Vagina (tissue), 2 donors: ENCODE data around the gene CHTF8. TPM values are rescaled to one million over a fixed set of nuclear protein-coding genes. Genes with fewer than 3 reads are reported as not detected.
"Not testable (repeated sequence)": the region's sequence is repeated elsewhere in the genome, so short reads cannot be mapped to it uniquely, and the experiment has no call there.

Source experiments
- DNase-seq, 2 donors: peaks; one replicate each; pipeline ENCODE4 v3.0.0-alpha.2; 2017; ENCODE audit errors: extremely low spot score in 2 of 2
- H3K27ac ChIP-seq: fragments of 200-600 bp; sonication (generic); one replicate; pipeline ENCODE4 v1.5.1; 2019
- H3K27me3 ChIP-seq: fragments of 200-600 bp; sonication (generic); one replicate; pipeline ENCODE4 v1.5.1; 2019
- H3K36me3 ChIP-seq, 2 donors: fragments of 200-600 bp; sonication (generic); one replicate each; pipeline ENCODE4 v1.5.1; 2017 to 2019
- H3K4me1 ChIP-seq: fragments of 200-600 bp; sonication (generic); one replicate; pipeline ENCODE4 v1.5.1; 2019
- H3K4me3 ChIP-seq, 2 donors: fragments of 200-600 bp; sonication (generic); 1 replicate in 1 of 2; 2 replicates in 1 of 2; pipeline ENCODE4 v1.5.1; 2016 to 2019
- H3K9me3 ChIP-seq: fragments of 200-600 bp; sonication (generic); one replicate; pipeline ENCODE4 v1.5.1; 2019
- POLR2A ChIP-seq, 2 donors: fragments of 450-650 bp; IDR thresholded peaks; one replicate each; pipeline ENCODE4 v1.6.1; 2017; ENCODE audit warnings: antibody characterized with exemption in 2 of 2, mild to moderate bottlenecking in 2 of 2, moderate library complexity in 2 of 2
- POLR2AphosphoS5 ChIP-seq, 2 donors: sonication (generic); formaldehyde crosslinking; IDR thresholded peaks; one replicate each; pipeline ENCODE4 v1.9.0; 2017; ENCODE audit warnings: antibody characterized with exemption in 2 of 2, mild to moderate bottlenecking in 2 of 2, low read depth in 1 of 2; ENCODE audit not compliant: insufficient read depth in 1 of 2
- intact Hi-C: fragments of 100-400 bp; cut with DNase I; formaldehyde crosslinking; loops from one replicate; pipeline ENCODE4 v1.15.1; 2023
- total RNA-seq: library from RNA; depleted of rRNA; stranded (reverse); fragments of >200 nt; gene quantifications from one replicate; pipeline ENCODE4 v1.2.3, GENCODE V29; 2016
- TF ChIP-seq, protein P1 (sequence below), 3 experiments: fragments of 450-650 bp in 2 of 3; fragments of 200-600 bp in 1 of 3; sonication (generic) in 1 of 3; IDR thresholded peaks; one replicate each; pipeline ENCODE4 v1.5.1; 2017 to 2019; ENCODE audit warnings: antibody characterized with exemption in 3 of 3, mild to moderate bottlenecking in 2 of 3, moderate library complexity in 2 of 3

CHTF8 gene
- total RNA-seq, 1 donor from 2014 or later: 59.4 TPM

DNA sequence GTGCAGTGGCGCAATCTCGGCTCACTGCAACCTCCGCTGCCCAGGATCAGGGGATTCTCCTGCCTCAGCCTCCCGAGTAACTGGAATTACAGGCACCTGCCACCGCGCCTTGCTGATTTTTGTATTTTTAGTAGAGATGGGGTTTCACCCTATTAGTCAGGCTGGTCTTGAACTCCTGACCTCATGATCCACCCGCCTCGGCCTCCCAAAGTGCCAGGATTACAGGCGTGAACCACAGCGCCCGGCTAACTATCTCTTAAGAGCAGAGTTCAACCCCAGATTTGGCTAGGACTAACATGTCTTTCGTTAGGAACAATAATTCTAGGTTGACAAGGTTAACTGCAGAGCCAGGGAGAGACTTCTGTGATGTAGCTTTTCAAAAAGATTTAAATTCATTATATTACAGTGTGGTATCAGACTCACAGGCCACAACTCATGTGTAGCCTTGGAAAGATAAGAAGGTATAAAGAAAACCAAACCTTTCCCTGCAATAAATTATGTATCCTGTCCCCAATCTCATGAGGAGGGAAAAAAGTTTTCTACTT is 4.3 kb downstream of the CHTF8 start:
- TF ChIP-seq, protein P1, sequence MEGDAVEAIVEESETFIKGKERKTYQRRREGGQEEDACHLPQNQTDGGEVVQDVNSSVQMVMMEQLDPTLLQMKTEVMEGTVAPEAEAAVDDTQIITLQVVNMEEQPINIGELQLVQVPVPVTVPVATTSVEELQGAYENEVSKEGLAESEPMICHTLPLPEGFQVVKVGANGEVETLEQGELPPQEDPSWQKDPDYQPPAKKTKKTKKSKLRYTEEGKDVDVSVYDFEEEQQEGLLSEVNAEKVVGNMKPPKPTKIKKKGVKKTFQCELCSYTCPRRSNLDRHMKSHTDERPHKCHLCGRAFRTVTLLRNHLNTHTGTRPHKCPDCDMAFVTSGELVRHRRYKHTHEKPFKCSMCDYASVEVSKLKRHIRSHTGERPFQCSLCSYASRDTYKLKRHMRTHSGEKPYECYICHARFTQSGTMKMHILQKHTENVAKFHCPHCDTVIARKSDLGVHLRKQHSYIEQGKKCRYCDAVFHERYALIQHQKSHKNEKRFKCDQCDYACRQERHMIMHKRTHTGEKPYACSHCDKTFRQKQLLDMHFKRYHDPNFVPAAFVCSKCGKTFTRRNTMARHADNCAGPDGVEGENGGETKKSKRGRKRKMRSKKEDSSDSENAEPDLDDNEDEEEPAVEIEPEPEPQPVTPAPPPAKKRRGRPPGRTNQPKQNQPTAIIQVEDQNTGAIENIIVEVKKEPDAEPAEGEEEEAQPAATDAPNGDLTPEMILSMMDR (IDR thresholded peaks at IDR 0.05): no peak
- TF ChIP-seq POLR2AphosphoS5 (IDR thresholded peaks at IDR 0.05; ENCODE audit: insufficient read depth in 1 of 2, low read depth in 1 of 2) (no peak), POLR2A (IDR thresholded peaks at IDR 0.05) (no peak)
- Histone ChIP-seq H3K27ac (no peak overlapping the region), H3K4me1 (peaks cover 22% of the 10 kb centered on the region), H3K4me3 (no peak overlapping the region), H3K27me3 (no peaks in the 10 kb centered on the region), H3K9me3 (no peaks in the 10 kb centered on the region), H3K36me3 (no peaks in the 10 kb centered on the region)
- DNase-seq: no peak
- intact Hi-C loops: loop anchor here (10.0 kb wide), 1 partner anchor 603 kb away; no protein-coding TSS in a partner anchor

- H3K27ac ChIP-seq, H3K27me3 ChIP-seq, H3K9me3 ChIP-seq, H3K4me3 ChIP-seq, DNase-seq, H3K36me3 ChIP-seq: not testable (repeated sequence)
- intact Hi-C loops: loop anchor here (10.0 kb wide), 1 partner anchor 602 kb away; no protein-coding TSS in a partner anchor
- H3K4me1 ChIP-seq: peaks cover 20% of the 10 kb centered on the region
These were observed 5.6 kb downstream of the CHTF8 start for GRCh38 chr16:69126801-69127200.

DNA sequence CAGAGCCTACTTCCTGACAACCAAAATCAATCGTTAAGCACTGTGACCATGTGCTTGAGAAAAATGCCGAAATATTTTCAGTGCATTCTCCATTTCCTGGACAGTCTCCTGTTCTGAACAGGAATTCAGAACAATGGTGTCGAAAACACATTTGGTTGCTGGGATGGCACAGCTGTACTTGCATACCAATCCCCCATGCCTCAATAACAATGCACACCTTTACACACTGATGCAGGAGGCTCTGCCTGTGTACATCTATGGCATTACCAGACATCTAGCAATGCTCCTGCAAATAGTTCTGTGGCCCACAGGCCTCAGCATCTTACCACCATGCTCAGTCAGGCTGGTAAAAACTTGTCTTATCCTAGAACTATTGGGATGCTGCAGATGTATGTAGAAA is 6.2 kb downstream of the CHTF8 start:
- Histone ChIP-seq H3K36me3 (peaks cover 0 to 2% of the 10 kb centered on the region in 2 donors), H3K4me1 (peaks cover 14% of the 10 kb centered on the region), H3K27me3 (no peaks in the 10 kb centered on the region), H3K9me3 (no peaks in the 10 kb centered on the region), H3K27ac (no peak overlapping the region), H3K4me3 (no peak overlapping the region)
- TF ChIP-seq, protein P1 (IDR thresholded peaks at IDR 0.05): no peak
- TF ChIP-seq POLR2A (IDR thresholded peaks at IDR 0.05): no peak
- no peak for TF ChIP-seq POLR2AphosphoS5 (IDR thresholded peaks at IDR 0.05; ENCODE audit: insufficient read depth in 1 of 2, low read depth in 1 of 2)
- no peak for DNase-seq
- intact Hi-C loops: loop anchor here (10.0 kb wide), 1 partner anchor 601 kb away; no protein-coding TSS in a partner anchor

- not testable (repeated sequence) for DNase-seq, H3K4me1 ChIP-seq, H3K27ac ChIP-seq, H3K27me3 ChIP-seq, H3K4me3 ChIP-seq, H3K9me3 ChIP-seq
- intact Hi-C loops: loop anchor here (10.0 kb wide), 1 partner anchor 600 kb away; no protein-coding TSS in a partner anchor
- peaks cover 0 to 15% of the 10 kb centered on the region in 2 donors for H3K36me3 ChIP-seq
These were observed 7.4 kb downstream of the CHTF8 start for GRCh38 chr16:69124961-69125360.

DNA sequence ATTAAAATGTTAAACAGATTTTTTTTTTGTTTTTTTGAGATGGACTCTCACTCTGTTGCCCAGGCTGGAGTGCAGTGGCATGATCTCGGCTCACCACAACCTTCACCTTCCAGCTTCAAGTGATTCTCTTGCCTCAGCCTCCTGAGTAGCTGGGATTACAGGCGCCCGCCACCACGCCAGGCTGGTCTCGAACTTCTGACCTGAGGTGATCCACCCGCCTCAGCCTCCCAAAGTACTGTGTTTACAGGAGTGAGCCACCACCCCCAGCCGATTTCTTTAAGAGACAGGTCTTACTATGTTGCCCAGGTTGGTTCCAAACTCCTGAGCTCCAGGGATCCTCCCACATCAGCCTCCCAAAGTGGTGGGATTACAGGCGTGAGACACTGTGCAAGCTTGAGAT is 8.0 kb downstream of the CHTF8 start:
- H3K27ac ChIP-seq, H3K4me1 ChIP-seq, H3K27me3 ChIP-seq, H3K4me3 ChIP-seq, H3K9me3 ChIP-seq, DNase-seq: not testable (repeated sequence)
- intact Hi-C loops: loop anchor here (10.0 kb wide), 1 partner anchor 600 kb away; no protein-coding TSS in a partner anchor
- peaks cover 0 to 20% of the 10 kb centered on the region in 2 donors for H3K36me3 ChIP-seq

GRCh38 chr16:69123910-69124309 is 8.5 kb downstream of the CHTF8 start:
- peaks cover 5% of the 10 kb centered on the region for H3K4me1 ChIP-seq
- no peaks in the 10 kb centered on the region for H3K9me3 ChIP-seq
- TF ChIP-seq POLR2A (IDR thresholded peaks at IDR 0.05): no peak
- TF ChIP-seq, protein P1 (IDR thresholded peaks at IDR 0.05): peak; percentile 62 to 68 (median 66)
- peaks cover 0 to 24% of the 10 kb centered on the region in 2 donors for H3K36me3 ChIP-seq
- intact Hi-C loops: loop anchor here (10.0 kb wide), 1 partner anchor 599 kb away; no protein-coding TSS in a partner anchor
- H3K4me3 ChIP-seq: no peak overlapping the region
- H3K27ac ChIP-seq: no peak overlapping the region
- H3K27me3 ChIP-seq: no peaks in the 10 kb centered on the region
- no peak for DNase-seq
